HCT116 (cell line): ENCODE data around the gene CCDC187. TPM values are rescaled to one million over a fixed set of nuclear protein-coding genes. Genes with fewer than 3 reads are reported as not detected.

Experiments
- ATAC-seq: fragments of 200-7000 bp; cut with Tn5 transposase; 2 replicates; pipeline ENCODE4 v1.9.1; 2020; ENCODE audit warnings: mild to moderate bottlenecking, moderate library complexity
- BruUV-seq: library from RNA; stranded (reverse); fragments of 400-500 nt; replicated peaks from 2 replicates; lab custom pipeline; 2021; lab: Mats Ljungman, UMichigan
- CTCF ChIA-PET: fragments of 300-600 bp; sonication (Branson Sonifier 250); formaldehyde crosslinking; loops from one replicate; lab custom pipeline; 2021; ENCODE audit warnings: antibody characterized with exemption; lab: Charles Lee
- POLR2A ChIA-PET: fragments of 300-600, 350-600 bp; sonication (Branson Sonifier 250); formaldehyde crosslinking; loops from one replicate; lab custom pipeline; 2021; ENCODE audit warnings: antibody characterized with exemption; lab: Charles Lee
- RAD21 ChIA-PET, 2 experiments: fragments of 300-600 bp; sonication (Branson Sonifier 250); formaldehyde crosslinking; loops; one replicate each; lab custom pipeline; 2023; ENCODE audit warnings: low total read pairs in 2 of 2; ENCODE audit not compliant: uncharacterized antibody in 2 of 2, unreplicated experiment in 2 of 2, low non-redundant PET in 1 of 2; lab: Charles Lee
- DNase-seq: peaks from one replicate; pipeline ENCODE4 v3.0.0-alpha.2; 2010; ENCODE audit warnings: low read depth, low spot score
- H2AFZ ChIP-seq: fragments of 200-600 bp; shearing (Covaris generic), sonication (generic); 2 replicates; pipeline ENCODE4 v1.6.1; 2017; ENCODE audit warnings: low read depth, mixed run types, mixed read lengths, antibody characterized with exemption, low read length; ENCODE audit not compliant: poor library complexity, severe bottlenecking
- H3K27ac ChIP-seq: 2 replicates; pipeline ENCODE4 v1.5.1; 2012; ENCODE audit warnings: low read depth, low read length
- H3K27me3 ChIP-seq: fragments of 200-600 bp; sonication (generic); 2 replicates; pipeline ENCODE4 v1.6.1; 2016; ENCODE audit warnings: mixed run types, low read length, mixed read lengths; ENCODE audit not compliant: insufficient read depth
- H3K36me3 ChIP-seq, 2 experiments: fragments of 200-500 bp in 1 of 2; fragments of 200-600 bp in 1 of 2; sonication (Bioruptor generic) in 1 of 2; sonication (generic) in 1 of 2; 2 replicates each; pipeline versions ENCODE4 v1.5.1 to v1.6.1; 2014 to 2016; ENCODE audit warnings: low read length in 2 of 2, inconsistent platforms in 1 of 2, mixed read lengths in 1 of 2, mixed run types in 1 of 2; ENCODE audit not compliant: insufficient read depth in 2 of 2, control insufficient read depth in 1 of 2
- H3K4me1 ChIP-seq, 2 experiments: fragments of 200-600 bp in 1 of 2; sonication (generic) in 1 of 2; 2 replicates each; pipeline versions ENCODE4 v1.5.1 to v1.6.1; 2012 to 2017; ENCODE audit warnings: low read length in 2 of 2, inconsistent platforms in 1 of 2, mild to moderate bottlenecking in 1 of 2, mixed read lengths in 1 of 2, mixed run types in 1 of 2, moderate library complexity in 1 of 2; ENCODE audit not compliant: insufficient read depth in 2 of 2, control insufficient read depth in 1 of 2
- H3K4me2 ChIP-seq: fragments of 200-600 bp; sonication (generic); 2 replicates; pipeline ENCODE4 v1.6.1; 2017; ENCODE audit warnings: mixed run types, low read length, mixed read lengths
- H3K4me3 ChIP-seq, 2 experiments: fragments of 200-600 bp in 1 of 2; sonication (generic) in 1 of 2; replicated peaks in 1 of 2; 2 replicates each; pipeline ENCODE4 v1.5.1; 2011 to 2016; ENCODE audit warnings: low read length in 2 of 2, control low read depth in 1 of 2, low read depth in 1 of 2, mild to moderate bottlenecking in 1 of 2, mixed read lengths in 1 of 2, mixed run types in 1 of 2
- H3K79me2 ChIP-seq: fragments of 200-600 bp; sonication (generic); 2 replicates; pipeline ENCODE4 v1.6.1; 2017; ENCODE audit warnings: mild to moderate bottlenecking, mixed run types, low read length, moderate library complexity, mixed read lengths; ENCODE audit not compliant: insufficient read depth
- H3K9ac ChIP-seq: fragments of 200-600 bp; sonication (generic); 2 replicates; pipeline ENCODE4 v1.6.1; 2016; ENCODE audit warnings: low read length, mixed read lengths
- H3K9me2 ChIP-seq: fragments of 200-600 bp; sonication (generic), shearing (Covaris generic); 2 replicates; pipeline ENCODE4 v1.6.1; 2017; ENCODE audit warnings: mixed run types, mild to moderate bottlenecking, moderate library complexity; ENCODE audit not compliant: insufficient read depth
- H3K9me3 ChIP-seq, 2 experiments: fragments of 200-500 bp in 1 of 2; fragments of 200-600 bp in 1 of 2; sonication (Bioruptor generic) in 1 of 2; sonication (generic) in 1 of 2; 2 replicates each; pipeline ENCODE4 v1.6.1; 2014 to 2017; ENCODE audit warnings: low read length in 2 of 2, mixed read lengths in 2 of 2, inconsistent platforms in 1 of 2, low read depth in 1 of 2, mild to moderate bottlenecking in 1 of 2, mixed run types in 1 of 2, moderate library complexity in 1 of 2; ENCODE audit not compliant: control insufficient read depth in 1 of 2, insufficient read depth in 1 of 2
- H4K20me1 ChIP-seq: fragments of 200-600 bp; sonication (generic), shearing (Covaris generic); 2 replicates; pipeline ENCODE4 v1.6.1; 2017; ENCODE audit warnings: mixed run types, mild to moderate bottlenecking, moderate library complexity; ENCODE audit not compliant: insufficient read depth
- CBX3 ChIP-seq: IDR thresholded peaks from 2 replicates; pipeline ENCODE4 v1.6.1; 2012; ENCODE audit warnings: low read depth
- CEBPB ChIP-seq: IDR thresholded peaks from 2 replicates; pipeline ENCODE4 v1.6.1; 2012; ENCODE audit warnings: low read depth
- EGR1 ChIP-seq: IDR thresholded peaks from 2 replicates; pipeline ENCODE4 v1.6.1; 2012; ENCODE audit warnings: low read depth
- ELF1 ChIP-seq: IDR thresholded peaks from 2 replicates; pipeline ENCODE4 v1.6.1; 2012; ENCODE audit warnings: low read depth, borderline replicate concordance
- EZH2 ChIP-seq: fragments of 200-600 bp; sonication (generic); IDR thresholded peaks from 2 replicates; pipeline ENCODE4 v1.6.1; 2017; ENCODE audit warnings: antibody characterized with exemption, mixed run types
- EZH2phosphoT487 ChIP-seq: fragments of 200-600 bp; IDR thresholded peaks from 2 replicates; pipeline ENCODE4 v1.6.1; 2018; ENCODE audit warnings: antibody characterized with exemption, borderline replicate concordance
- JUND ChIP-seq: IDR thresholded peaks from 2 replicates; pipeline ENCODE4 v1.6.1; 2012
- POLR2AphosphoS5 ChIP-seq: IDR thresholded peaks from 2 replicates; pipeline ENCODE4 v1.6.1; 2011; ENCODE audit warnings: mild to moderate bottlenecking, low read depth, low read length, moderate library complexity
- SRF ChIP-seq: IDR thresholded peaks from 2 replicates; pipeline ENCODE4 v1.6.1; 2012; ENCODE audit warnings: low read depth
- TCF7L2 ChIP-seq: IDR thresholded peaks from 2 replicates; pipeline ENCODE4 v1.7.0; 2011; ENCODE audit warnings: borderline replicate concordance, inconsistent platforms; ENCODE audit not compliant: insufficient read depth, insufficient read length; ENCODE audit errors: extremely low read depth
- YY1 ChIP-seq: IDR thresholded peaks from 2 replicates; pipeline ENCODE4 v1.6.1; 2011; ENCODE audit warnings: low read length, low read depth, moderate library complexity, mild to moderate bottlenecking; ENCODE audit not compliant: insufficient replicate concordance; ENCODE audit errors: extremely low read depth
- intact Hi-C: fragments of 100-400 bp; cut with micrococcal nuclease; formaldehyde crosslinking; loops from 2 replicates; pipeline ENCODE4 v1.10.0; 2022
- total RNA-seq: library from RNA; stranded (reverse); gene quantifications from one replicate; pipeline ENCODE4 v1.2.1, GENCODE V29; 2021; ENCODE audit not compliant: unreplicated experiment
- TF ChIP-seq, protein P1 (sequence below): IDR thresholded peaks from 2 replicates; pipeline ENCODE4 v1.6.1; 2011; ENCODE audit warnings: mild to moderate bottlenecking, low read length, moderate library complexity; ENCODE audit not compliant: insufficient replicate concordance; ENCODE audit errors: extremely low read depth
- TF ChIP-seq, protein P2 (sequence below): IDR thresholded peaks from 2 replicates; pipeline ENCODE4 v1.6.1; 2012
- TF ChIP-seq, protein P3 (sequence below), 3 experiments: fragments of 200-600 bp in 1 of 3; sonication (generic) in 1 of 3; IDR thresholded peaks in 2 of 3; conservative IDR thresholded peaks in 1 of 3; 2 replicates each; pipeline ENCODE4 v1.5.1; 2012 to 2017; ENCODE audit warnings: low read depth in 2 of 3, low read length in 2 of 3, antibody characterized with exemption in 1 of 3, borderline replicate concordance in 1 of 3, control low read depth in 1 of 3, mild to moderate bottlenecking in 1 of 3, mixed read lengths in 1 of 3, mixed run types in 1 of 3, moderate library complexity in 1 of 3; ENCODE audit not compliant: insufficient read depth in 1 of 3

CCDC187 gene
- total RNA-seq, 1 experiment from 2014 or later: 4.6 TPM

DNA sequence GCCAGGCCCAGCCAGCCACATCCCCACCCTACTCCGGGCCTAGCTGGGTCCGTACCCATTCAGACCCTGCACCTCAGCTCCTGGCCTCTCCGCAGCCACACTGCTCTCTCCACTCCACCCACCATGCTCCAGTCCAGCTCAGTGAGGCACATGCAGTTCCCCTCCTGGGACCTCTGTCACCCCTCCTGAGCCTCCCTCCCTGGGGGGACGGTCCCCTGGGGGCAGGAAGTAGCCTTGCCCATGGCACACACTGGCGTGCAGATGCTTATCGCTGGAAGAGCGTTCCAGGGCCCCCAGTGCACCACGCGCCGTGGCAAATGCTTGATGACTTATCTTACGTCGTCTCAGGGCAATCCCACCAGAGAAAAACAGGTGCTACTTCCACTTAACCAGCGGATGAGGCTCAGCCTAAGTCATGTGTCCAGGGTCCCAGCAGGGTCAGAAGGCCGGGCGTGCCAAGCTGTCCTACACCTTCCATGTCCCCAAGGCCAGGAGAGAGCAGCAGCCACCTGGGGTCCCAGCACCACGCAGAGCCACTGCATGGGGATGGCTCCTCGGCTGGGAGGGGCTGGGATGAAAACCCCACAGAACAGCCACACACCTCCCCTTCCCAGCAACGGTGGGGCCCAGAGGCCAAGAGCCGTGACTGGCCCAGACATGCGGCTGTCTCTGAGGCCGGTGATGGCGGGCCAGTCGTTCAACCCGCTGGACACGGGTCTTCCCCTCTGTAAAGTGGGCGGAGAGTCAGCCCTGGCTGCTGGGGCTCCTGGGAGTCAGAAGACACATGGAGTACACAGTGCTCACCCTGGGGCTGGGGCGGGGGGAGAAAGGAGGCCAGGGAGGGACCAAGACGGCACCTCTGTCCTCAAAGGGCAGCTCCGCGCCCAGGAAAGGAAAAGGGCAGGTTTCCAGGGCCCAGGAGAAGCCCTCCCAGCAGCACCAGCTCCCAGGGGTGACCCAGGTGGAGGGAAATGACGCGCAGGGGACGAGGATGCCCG, 2.6 kb upstream of the CCDC187 start:
- CTCF ChIA-PET: no interaction called here
- POLR2A ChIA-PET: no interaction called here
- H3K27me3 ChIP-seq: no peaks in the 10 kb centered on the region
- no peak for ATAC-seq
- no peak overlapping the region for H3K4me2 ChIP-seq
- H3K4me3 ChIP-seq: no peak overlapping the region
- TF ChIP-seq, protein P1, sequence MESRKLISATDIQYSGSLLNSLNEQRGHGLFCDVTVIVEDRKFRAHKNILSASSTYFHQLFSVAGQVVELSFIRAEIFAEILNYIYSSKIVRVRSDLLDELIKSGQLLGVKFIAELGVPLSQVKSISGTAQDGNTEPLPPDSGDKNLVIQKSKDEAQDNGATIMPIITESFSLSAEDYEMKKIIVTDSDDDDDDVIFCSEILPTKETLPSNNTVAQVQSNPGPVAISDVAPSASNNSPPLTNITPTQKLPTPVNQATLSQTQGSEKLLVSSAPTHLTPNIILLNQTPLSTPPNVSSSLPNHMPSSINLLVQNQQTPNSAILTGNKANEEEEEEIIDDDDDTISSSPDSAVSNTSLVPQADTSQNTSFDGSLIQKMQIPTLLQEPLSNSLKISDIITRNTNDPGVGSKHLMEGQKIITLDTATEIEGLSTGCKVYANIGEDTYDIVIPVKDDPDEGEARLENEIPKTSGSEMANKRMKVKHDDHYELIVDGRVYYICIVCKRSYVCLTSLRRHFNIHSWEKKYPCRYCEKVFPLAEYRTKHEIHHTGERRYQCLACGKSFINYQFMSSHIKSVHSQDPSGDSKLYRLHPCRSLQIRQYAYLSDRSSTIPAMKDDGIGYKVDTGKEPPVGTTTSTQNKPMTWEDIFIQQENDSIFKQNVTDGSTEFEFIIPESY: no peak
- TF ChIP-seq, protein P2, sequence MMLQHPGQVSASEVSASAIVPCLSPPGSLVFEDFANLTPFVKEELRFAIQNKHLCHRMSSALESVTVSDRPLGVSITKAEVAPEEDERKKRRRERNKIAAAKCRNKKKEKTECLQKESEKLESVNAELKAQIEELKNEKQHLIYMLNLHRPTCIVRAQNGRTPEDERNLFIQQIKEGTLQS: no peak
- no peak overlapping the region; the same call in 1 of the 2 replicates for H3K27ac ChIP-seq
- H3K79me2 ChIP-seq: no peaks in the 10 kb centered on the region
- H3K9me2 ChIP-seq: no peaks in the 10 kb centered on the region
- RAD21 ChIA-PET: no interaction called here
- no peaks in the 10 kb centered on the region for H4K20me1 ChIP-seq
- H3K36me3 ChIP-seq: no peaks in the 10 kb centered on the region
- peaks cover 0 to 5% of the 10 kb centered on the region in 2 experiments; a peak in 1 of 4 replicates for H3K9me3 ChIP-seq
- BruUV-seq: no TSS peak
- intact Hi-C loops: no loop called here
- peaks cover 6 to 9% of the 10 kb centered on the region in 2 experiments; a peak in 3 of 4 replicates for H3K4me1 ChIP-seq
- no peak overlapping the region for H3K9ac ChIP-seq
- no peak overlapping the region for H2AFZ ChIP-seq
- no peak for DNase-seq

DNA sequence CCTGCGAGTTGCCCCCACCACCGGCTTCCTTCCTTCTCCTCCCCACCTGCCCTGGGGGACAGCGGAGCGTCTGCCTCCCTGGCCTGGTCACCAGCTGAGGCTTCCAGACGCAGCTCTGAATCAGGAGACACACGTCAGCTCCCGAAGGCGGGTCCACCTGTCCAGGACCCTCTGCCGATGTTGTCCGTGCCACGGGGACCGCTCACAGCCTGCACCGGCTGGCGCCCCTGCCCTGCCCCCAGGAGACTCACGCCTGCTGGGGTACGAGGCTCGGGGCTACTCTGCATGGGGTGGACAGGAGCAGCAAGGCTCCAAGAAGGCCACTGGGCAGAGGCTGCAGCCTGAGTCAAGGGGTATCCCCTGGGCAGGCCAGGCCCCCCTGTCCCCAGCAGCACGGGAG, 1.9 kb upstream of the CCDC187 start:
- no peaks in the 10 kb centered on the region for H4K20me1 ChIP-seq
- TF ChIP-seq SRF (no peak), EZH2phosphoT487 (no peak), CEBPB (no peak), EGR1 (no peak), TCF7L2 (no peak), POLR2AphosphoS5 (no peak), CBX3 (no peak), JUND (no peak), YY1 (no peak), ELF1 (no peak), EZH2 (no peak)
- TF ChIP-seq, protein P3, sequence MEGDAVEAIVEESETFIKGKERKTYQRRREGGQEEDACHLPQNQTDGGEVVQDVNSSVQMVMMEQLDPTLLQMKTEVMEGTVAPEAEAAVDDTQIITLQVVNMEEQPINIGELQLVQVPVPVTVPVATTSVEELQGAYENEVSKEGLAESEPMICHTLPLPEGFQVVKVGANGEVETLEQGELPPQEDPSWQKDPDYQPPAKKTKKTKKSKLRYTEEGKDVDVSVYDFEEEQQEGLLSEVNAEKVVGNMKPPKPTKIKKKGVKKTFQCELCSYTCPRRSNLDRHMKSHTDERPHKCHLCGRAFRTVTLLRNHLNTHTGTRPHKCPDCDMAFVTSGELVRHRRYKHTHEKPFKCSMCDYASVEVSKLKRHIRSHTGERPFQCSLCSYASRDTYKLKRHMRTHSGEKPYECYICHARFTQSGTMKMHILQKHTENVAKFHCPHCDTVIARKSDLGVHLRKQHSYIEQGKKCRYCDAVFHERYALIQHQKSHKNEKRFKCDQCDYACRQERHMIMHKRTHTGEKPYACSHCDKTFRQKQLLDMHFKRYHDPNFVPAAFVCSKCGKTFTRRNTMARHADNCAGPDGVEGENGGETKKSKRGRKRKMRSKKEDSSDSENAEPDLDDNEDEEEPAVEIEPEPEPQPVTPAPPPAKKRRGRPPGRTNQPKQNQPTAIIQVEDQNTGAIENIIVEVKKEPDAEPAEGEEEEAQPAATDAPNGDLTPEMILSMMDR (IDR thresholded peaks at IDR 0.05 in 2 of 3, conservative IDR thresholded peaks at IDR 0.05 in 1 of 3; ENCODE audit: borderline replicate concordance in 1 of 3, insufficient read depth in 1 of 3, low read depth in 2 of 3, low read length in 2 of 3): no peak
- no peak overlapping the region for H3K4me3 ChIP-seq
- no peaks in the 10 kb centered on the region for H3K27me3 ChIP-seq
- H3K36me3 ChIP-seq: no peaks in the 10 kb centered on the region
- ChIA-PET RAD21 (no interaction called here), CTCF (no interaction called here), POLR2A (no interaction called here)
- H3K4me1 ChIP-seq: peaks cover 2% of the 10 kb centered on the region in 2 experiments; a peak in 2 of 4 replicates
- H3K4me2 ChIP-seq: no peak overlapping the region
- H3K9me2 ChIP-seq: no peaks in the 10 kb centered on the region
- DNase-seq (no peak), ATAC-seq (no peak)
- no peak overlapping the region for H3K27ac ChIP-seq
- no peaks in the 10 kb centered on the region for H3K79me2 ChIP-seq
- H2AFZ ChIP-seq: no peak overlapping the region
- intact Hi-C loops: no loop called here
- no peak overlapping the region for H3K9ac ChIP-seq
- peaks cover 0 to 5% of the 10 kb centered on the region in 2 experiments; a peak in 1 of 4 replicates for H3K9me3 ChIP-seq
- BruUV-seq: no TSS peak
